22Rv1 (cell line): ENCODE measurements around the gene TAF11L10.
"Not testable (repeated sequence)": the region's sequence is repeated elsewhere in the genome, so short reads cannot be mapped to it uniquely, and the experiment has no call there.

Experiments
- H3K27ac ChIP-seq: fragments of 450-650 bp; 2 replicates; pipeline ENCODE4 v1.5.1; 2017

Gene TAF11L10

DNA sequence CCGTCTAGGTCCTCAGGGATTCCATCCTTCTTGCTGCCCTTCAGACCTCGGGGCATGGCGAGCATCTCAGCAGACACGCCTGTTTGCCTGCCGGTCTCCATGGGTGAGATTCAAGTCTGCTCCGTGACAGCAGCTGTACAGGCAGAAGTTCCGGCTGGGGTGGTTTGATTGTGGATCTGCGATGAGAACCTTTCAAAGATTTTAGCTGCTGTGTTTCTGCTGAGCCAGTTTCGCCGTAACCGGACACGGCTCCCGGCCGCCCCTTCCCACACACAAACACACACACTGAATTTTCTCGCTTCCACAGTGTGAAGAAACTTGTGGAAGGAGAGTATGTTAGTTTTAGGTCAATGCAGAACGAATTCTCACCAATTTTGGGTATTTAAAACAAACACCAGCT is 12.0 kb downstream of the TAF11L10 start, which contains the start of gene TAF11L7:
TAF11L7 (minus strand) TSS at position 101 of the 400 bp plus-strand sequence.
- not testable (repeated sequence) for H3K27ac ChIP-seq
